Neural progenitor cell (in vitro differentiated cells): ENCODE measurements around the gene THSD4. TPM values are rescaled to one million over a fixed set of nuclear protein-coding genes. Genes with fewer than 3 reads are reported as not detected.

Source experiments
- DNase-seq: peaks from one replicate; pipeline ENCODE4 v3.0.0-alpha.2; 2016; ENCODE audit warnings: low spot score
- H2AFZ ChIP-seq: fragments of 200-600 bp; sonication (generic); replicated peaks from 2 replicates; pipeline ENCODE4 v1.6.1; 2016; ENCODE audit warnings: antibody characterized with exemption
- H3F3A ChIP-seq: fragments of 200-600 bp; sonication (generic); 2 replicates; pipeline ENCODE4 v1.6.1; 2016; ENCODE audit warnings: antibody characterized with exemption, low read depth
- H3K27ac ChIP-seq: fragments of 200-600 bp; sonication (generic); 2 replicates; pipeline ENCODE4 v1.5.1; 2016; ENCODE audit warnings: mild to moderate bottlenecking
- H3K27me3 ChIP-seq: fragments of 200-600 bp; sonication (generic); 2 replicates; pipeline ENCODE4 v1.6.1; 2016; ENCODE audit warnings: mild to moderate bottlenecking, moderate library complexity
- H3K36me3 ChIP-seq: fragments of 200-600 bp; sonication (generic); 2 replicates; pipeline ENCODE4 v1.5.1; 2016
- H3K4me1 ChIP-seq: fragments of 200-600 bp; sonication (generic); 2 replicates; pipeline ENCODE4 v1.6.1; 2016; ENCODE audit warnings: mixed run types
- H3K4me2 ChIP-seq: fragments of 200-600 bp; sonication (generic); 2 replicates; pipeline ENCODE4 v1.6.1; 2016
- H3K4me3 ChIP-seq: fragments of 200-600 bp; sonication (generic); 2 replicates; pipeline ENCODE4 v1.5.1; 2016
- H3K79me2 ChIP-seq: fragments of 200-600 bp; sonication (generic); 2 replicates; pipeline ENCODE4 v1.6.1; 2016; ENCODE audit warnings: low read depth
- H3K9ac ChIP-seq: fragments of 200-600 bp; sonication (generic); 2 replicates; pipeline ENCODE4 v1.6.1; 2016
- H3K9me3 ChIP-seq: fragments of 200-600 bp; sonication (generic); 2 replicates; pipeline ENCODE4 v1.5.1; 2016; ENCODE audit warnings: low read depth
- H4K20me1 ChIP-seq: fragments of 200-600 bp; sonication (generic); 2 replicates; pipeline ENCODE4 v1.6.1; 2016; ENCODE audit warnings: low read depth
- H3K27ac Mint-ChIP-seq: 3 replicates; pipeline ENCODE4 v1.8.0; 2021; ENCODE audit warnings: mixed read lengths
- H3K27me3 Mint-ChIP-seq: 2 replicates; pipeline ENCODE4 v1.8.0; 2022; ENCODE audit warnings: low read depth, mild to moderate bottlenecking, inconsistent platforms, moderate library complexity, mixed read lengths; ENCODE audit not compliant: insufficient read depth
- H3K36me3 Mint-ChIP-seq: 3 replicates; pipeline ENCODE4 v1.8.0; 2021; ENCODE audit warnings: mixed read lengths
- H3K4me1 Mint-ChIP-seq: 3 replicates; pipeline ENCODE4 v1.8.0; 2021; ENCODE audit warnings: mixed read lengths
- H3K4me3 Mint-ChIP-seq: 3 replicates; pipeline ENCODE4 v1.8.0; 2021; ENCODE audit warnings: mild to moderate bottlenecking, moderate library complexity, mixed read lengths
- H3K9me3 Mint-ChIP-seq: 3 replicates; pipeline ENCODE4 v1.8.0; 2020; ENCODE audit warnings: mixed read lengths
- EZH2 ChIP-seq: fragments of 200-600 bp; sonication (generic); IDR thresholded peaks from 2 replicates; pipeline ENCODE4 v1.6.1; 2017; ENCODE audit warnings: antibody characterized with exemption, mild to moderate bottlenecking, moderate library complexity
- EZH2phosphoT487 ChIP-seq: fragments of 200-600 bp; sonication (generic); IDR thresholded peaks from 2 replicates; pipeline ENCODE4 v1.6.1; 2017; ENCODE audit warnings: antibody characterized with exemption
- total RNA-seq: library from RNA; depleted of rRNA; stranded (reverse); fragments of >200 nt; gene quantifications from 2 replicates; pipeline ENCODE4 v1.2.3, GENCODE V29; 2015; ENCODE audit warnings: low replicate concordance
- TF ChIP-seq, protein P1 (sequence below): fragments of 200-600 bp; sonication (generic); IDR thresholded peaks from 2 replicates; pipeline ENCODE4 v1.5.1; 2017; ENCODE audit warnings: antibody characterized with exemption, mild to moderate bottlenecking

Gene THSD4
- total RNA-seq, 1 donor from 2014 or later = 2.4 TPM

- Histone ChIP-seq H3K27ac (no peak overlapping the region), H3K79me2 (no peaks in the 10 kb centered on the region), H3K4me3 (no peak overlapping the region), H2AFZ (no peak overlapping the region), H3F3A (peaks cover 17% of the 10 kb centered on the region), H3K4me2 (no peak overlapping the region), H3K4me1 (peaks cover 24% of the 10 kb centered on the region), H3K9me3 (no peaks in the 10 kb centered on the region), H3K27me3 (peaks cover 32% of the 10 kb centered on the region), H4K20me1 (no peaks in the 10 kb centered on the region), H3K9ac (no peak overlapping the region), H3K36me3 (no peaks in the 10 kb centered on the region)
- peaks cover 32% of the 10 kb centered on the region for H3K4me1 Mint-ChIP-seq
- no peak overlapping the region for H3K27ac Mint-ChIP-seq
- no peak overlapping the region for H3K4me3 Mint-ChIP-seq
- H3K9me3 Mint-ChIP-seq = no peaks in the 10 kb centered on the region
- H3K36me3 Mint-ChIP-seq = no peaks in the 10 kb centered on the region
- TF ChIP-seq EZH2 (no peak), EZH2phosphoT487 (no peak)
- TF ChIP-seq, protein P1, sequence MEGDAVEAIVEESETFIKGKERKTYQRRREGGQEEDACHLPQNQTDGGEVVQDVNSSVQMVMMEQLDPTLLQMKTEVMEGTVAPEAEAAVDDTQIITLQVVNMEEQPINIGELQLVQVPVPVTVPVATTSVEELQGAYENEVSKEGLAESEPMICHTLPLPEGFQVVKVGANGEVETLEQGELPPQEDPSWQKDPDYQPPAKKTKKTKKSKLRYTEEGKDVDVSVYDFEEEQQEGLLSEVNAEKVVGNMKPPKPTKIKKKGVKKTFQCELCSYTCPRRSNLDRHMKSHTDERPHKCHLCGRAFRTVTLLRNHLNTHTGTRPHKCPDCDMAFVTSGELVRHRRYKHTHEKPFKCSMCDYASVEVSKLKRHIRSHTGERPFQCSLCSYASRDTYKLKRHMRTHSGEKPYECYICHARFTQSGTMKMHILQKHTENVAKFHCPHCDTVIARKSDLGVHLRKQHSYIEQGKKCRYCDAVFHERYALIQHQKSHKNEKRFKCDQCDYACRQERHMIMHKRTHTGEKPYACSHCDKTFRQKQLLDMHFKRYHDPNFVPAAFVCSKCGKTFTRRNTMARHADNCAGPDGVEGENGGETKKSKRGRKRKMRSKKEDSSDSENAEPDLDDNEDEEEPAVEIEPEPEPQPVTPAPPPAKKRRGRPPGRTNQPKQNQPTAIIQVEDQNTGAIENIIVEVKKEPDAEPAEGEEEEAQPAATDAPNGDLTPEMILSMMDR = no peak
- peaks cover 30% of the 10 kb centered on the region for H3K27me3 Mint-ChIP-seq
- DNase-seq = no peak
These were observed 2.8 kb upstream of the THSD4 start for GRCh38 chr15:71112429-71112828.

DNA sequence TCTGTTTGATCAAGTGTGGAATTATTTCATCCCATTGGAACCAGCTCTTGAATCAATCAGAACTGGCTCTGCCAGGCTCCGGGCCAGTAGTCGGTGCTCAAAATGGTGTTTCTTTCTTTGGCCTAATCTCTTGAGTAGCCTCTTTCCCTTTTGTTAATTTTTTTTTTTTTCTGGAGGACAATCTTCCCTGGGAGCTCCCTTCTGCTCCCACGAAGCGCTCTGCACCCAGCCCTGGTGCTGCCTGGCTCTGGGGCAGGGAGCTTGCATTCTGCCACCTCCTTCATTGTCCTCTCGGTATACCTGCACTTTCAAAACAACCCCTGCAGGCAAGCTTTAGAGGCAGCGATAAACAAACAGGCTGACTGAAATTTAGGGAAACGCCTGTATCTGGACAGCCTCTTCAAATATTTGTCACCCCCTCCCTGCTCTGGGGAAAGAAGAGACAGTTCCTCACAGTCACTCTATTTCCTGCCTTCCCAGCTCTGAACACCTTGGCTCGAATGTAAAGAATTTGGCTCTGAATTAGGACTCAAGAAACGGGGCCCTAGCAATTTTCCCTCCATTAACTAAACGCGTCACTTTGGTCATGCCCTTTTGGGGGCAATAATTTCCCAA, 1.1 kb upstream of the THSD4 start:
- Histone ChIP-seq H3K36me3 (no peaks in the 10 kb centered on the region), H3K4me1 (peaks cover 24% of the 10 kb centered on the region), H3K27ac (no peak overlapping the region), H3K4me3 (peak overlapping the region; percentile 46), H3K79me2 (no peaks in the 10 kb centered on the region), H3K9me3 (no peaks in the 10 kb centered on the region), H4K20me1 (no peaks in the 10 kb centered on the region), H3K4me2 (peak overlapping the region; percentile 76), H3K9ac (no peak overlapping the region), H2AFZ (no peak overlapping the region), H3K27me3 (peaks cover 48% of the 10 kb centered on the region), H3F3A (peaks cover 22% of the 10 kb centered on the region)
- H3K27me3 Mint-ChIP-seq = peaks cover 28% of the 10 kb centered on the region
- TF ChIP-seq EZH2 = no peak
- TF ChIP-seq EZH2phosphoT487 = no peak
- TF ChIP-seq, protein P1 = no peak
- H3K9me3 Mint-ChIP-seq = no peaks in the 10 kb centered on the region
- no peak overlapping the region for H3K27ac Mint-ChIP-seq
- H3K4me1 Mint-ChIP-seq = peaks cover 42% of the 10 kb centered on the region
- H3K36me3 Mint-ChIP-seq = no peaks in the 10 kb centered on the region
- H3K4me3 Mint-ChIP-seq = peak overlapping the region; percentile 82
- DNase-seq = peak; percentile 28

DNA sequence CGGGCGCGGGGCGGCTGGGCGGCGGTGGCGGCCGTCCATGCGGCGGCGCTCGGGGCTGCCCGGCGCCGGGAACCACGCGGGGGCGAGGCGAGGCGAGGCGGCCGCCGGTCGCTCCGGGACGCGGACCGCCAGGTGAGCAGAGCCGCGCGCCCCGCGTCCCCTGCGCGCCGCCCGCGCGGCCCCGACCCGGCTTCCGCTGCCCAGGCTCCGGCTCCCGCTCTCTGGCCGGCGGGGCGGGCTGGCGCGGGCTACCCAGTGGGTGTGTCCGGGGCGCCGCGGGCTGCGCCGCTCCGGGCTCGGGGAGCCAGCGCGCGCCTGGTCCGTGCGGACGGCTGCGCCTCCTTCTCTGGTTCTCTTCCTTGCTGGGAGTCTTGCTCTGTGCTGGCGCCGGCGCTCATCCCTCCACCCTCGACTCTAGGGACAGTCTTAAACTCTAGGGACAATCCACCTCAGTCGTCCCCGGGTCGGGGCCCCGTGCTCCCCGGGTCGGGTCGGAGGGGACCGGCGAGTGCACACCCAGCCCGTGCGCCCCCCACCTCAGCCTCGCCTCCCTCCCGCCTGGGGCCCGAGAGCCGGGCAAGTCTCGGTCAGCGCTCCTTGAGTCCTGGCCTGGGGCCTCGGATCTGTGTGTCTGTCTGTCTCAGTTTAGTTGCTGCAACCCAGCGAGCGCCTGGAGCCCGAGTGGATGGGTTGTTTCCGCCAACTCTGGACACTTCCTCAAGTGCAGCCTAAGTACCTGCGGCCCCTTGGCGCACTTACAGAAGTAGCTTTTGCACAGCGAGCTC, 488 bp downstream of the THSD4 start:
- no peaks in the 10 kb centered on the region for H4K20me1 ChIP-seq
- H3F3A ChIP-seq = peaks cover 22% of the 10 kb centered on the region
- peak; percentile 75 for TF ChIP-seq EZH2
- TF ChIP-seq, protein P1 = no peak
- peak overlapping the region; percentile 96 for H3K4me2 ChIP-seq
- Mint-ChIP-seq H3K9me3 (no peaks in the 10 kb centered on the region), H3K4me1 (peaks cover 39% of the 10 kb centered on the region), H3K27ac (no peak overlapping the region), H3K36me3 (no peaks in the 10 kb centered on the region), H3K4me3 (peak overlapping the region; percentile 84), H3K27me3 (peaks cover 24% of the 10 kb centered on the region)
- peaks cover 24% of the 10 kb centered on the region for H3K4me1 ChIP-seq
- peak; percentile 75 for DNase-seq
- peak overlapping the region; percentile 95 for H2AFZ ChIP-seq
- H3K36me3 ChIP-seq = no peaks in the 10 kb centered on the region
- H3K9me3 ChIP-seq = no peaks in the 10 kb centered on the region
- H3K9ac ChIP-seq = no peak overlapping the region
- H3K79me2 ChIP-seq = no peaks in the 10 kb centered on the region
- H3K4me3 ChIP-seq = peak overlapping the region; percentile 69
- H3K27ac ChIP-seq = no peak overlapping the region
- H3K27me3 ChIP-seq = peaks cover 48% of the 10 kb centered on the region
